B cell (primary cell): Measurements from ENCODE around the gene ATP11A. TPM values are rescaled to one million over a fixed set of nuclear protein-coding genes. Genes with fewer than 3 reads are reported as not detected.

Source experiments
- ATAC-seq: fragments of 200-7000 bp; cut with Tn5 transposase; one replicate; pipeline ENCODE4 v1.10.0; 2021; ENCODE audit warnings: low read depth, mild to moderate bottlenecking, moderate number of reproducible peaks, moderate library complexity
- CTCF ChIA-PET: fragments of 350-600 bp; sonication (Branson Sonifier 250); formaldehyde crosslinking; loops from one replicate; lab custom pipeline; 2021; ENCODE audit warnings: antibody characterized with exemption, inconsistent platforms; lab: Charles Lee
- POLR2A ChIA-PET: fragments of 350-600 bp; sonication (Branson Sonifier 250); formaldehyde crosslinking; loops from one replicate; lab custom pipeline; 2021; ENCODE audit warnings: antibody characterized with exemption; lab: Charles Lee
- DNase-seq: peaks from one replicate; pipeline ENCODE4 v3.0.0; 2013
- H2AFZ ChIP-seq: 2 replicates; pipeline ENCODE4 v1.6.1; 2012; ENCODE audit warnings: mild to moderate bottlenecking, low read depth, low read length; ENCODE audit not compliant: insufficient read depth, poor library complexity, severe bottlenecking
- H3K27ac ChIP-seq, 2 donors: 1 replicate in 1 of 2; 2 replicates in 1 of 2; pipeline ENCODE4 v1.5.1; 2012 to 2013; ENCODE audit warnings: low read length in 2 of 2, mild to moderate bottlenecking in 2 of 2, moderate library complexity in 1 of 2
- H3K27me3 ChIP-seq, 4 experiments: fragments of 200-600 bp in 1 of 4; sonication (generic) in 1 of 4; replicated peaks in 1 of 4; 1 replicate in 2 of 4; 2 replicates in 2 of 4; pipeline versions ENCODE4 v1.6.1 to v1.7.0; 2013 to 2016; ENCODE audit warnings: low read length in 3 of 4, mild to moderate bottlenecking in 2 of 4, mixed read lengths in 1 of 4, moderate library complexity in 1 of 4; ENCODE audit not compliant: insufficient read depth in 4 of 4, control insufficient read depth in 3 of 4; ENCODE audit errors: control extremely low read depth in 1 of 4
- H3K36me3 ChIP-seq, 2 experiments: replicated peaks in 1 of 2; 1 replicate in 1 of 2; 2 replicates in 1 of 2; pipeline versions ENCODE4 v1.6.1 to v1.7.1; 2013; ENCODE audit warnings: low read length in 1 of 2; ENCODE audit not compliant: insufficient read depth in 2 of 2, control insufficient read depth in 1 of 2; ENCODE audit errors: control extremely low read depth in 1 of 2, extremely low read depth in 1 of 2
- H3K4me1 ChIP-seq, 2 donors: fragments of 200-600 bp in 1 of 2; sonication (generic) in 1 of 2; 1 replicate in 1 of 2; 2 replicates in 1 of 2; pipeline versions ENCODE4 v1.5.1 to v1.6.1; 2013 to 2017; ENCODE audit warnings: low read length in 2 of 2; ENCODE audit not compliant: control insufficient read depth in 2 of 2, insufficient read depth in 2 of 2
- H3K4me2 ChIP-seq: replicated peaks from 2 replicates; pipeline ENCODE3; 2012; ENCODE audit warnings: mild to moderate bottlenecking, low read depth, low read length; ENCODE audit not compliant: poor library complexity, severe bottlenecking
- H3K4me3 ChIP-seq, 5 experiments: fragments of 200-600 bp in 1 of 5; sonication (generic) in 1 of 5; 1 replicate in 3 of 5; 2 replicates in 2 of 5; pipeline versions ENCODE4 v1.5.1 to v1.7.0; 2011 to 2016; ENCODE audit warnings: low read length in 4 of 5, mild to moderate bottlenecking in 4 of 5, low read depth in 2 of 5, control low read depth in 1 of 5, moderate library complexity in 1 of 5; ENCODE audit not compliant: insufficient read depth in 1 of 5; ENCODE audit errors: control extremely low read depth in 1 of 5, extremely low read depth in 1 of 5
- H3K79me2 ChIP-seq: fragments of 200-600 bp; sonication (generic); one replicate; pipeline ENCODE4 v1.6.0; 2016; ENCODE audit warnings: low read length; ENCODE audit not compliant: control insufficient read depth, insufficient read depth
- H3K9ac ChIP-seq: fragments of 200-600 bp; sonication (generic); 2 replicates; pipeline ENCODE4 v1.6.1; 2017; ENCODE audit warnings: mild to moderate bottlenecking, low read length, moderate library complexity
- H3K9me3 ChIP-seq, 3 donors: one replicate each; pipeline versions ENCODE4 v1.6.1 to v1.7.1; 2013; ENCODE audit warnings: low read length in 2 of 3; ENCODE audit not compliant: control insufficient read depth in 2 of 3, insufficient read depth in 1 of 3; ENCODE audit errors: control extremely low read depth in 1 of 3
- H4K20me1 ChIP-seq: 2 replicates; pipeline ENCODE4 v1.6.0; 2012; ENCODE audit warnings: mild to moderate bottlenecking, low read length; ENCODE audit not compliant: insufficient read depth, control insufficient read depth, poor library complexity, severe bottlenecking
- H3K27ac Mint-ChIP-seq: one replicate; pipeline ENCODE4 v1.8.0; 2021; ENCODE audit warnings: mixed read lengths
- H3K27me3 Mint-ChIP-seq: one replicate; pipeline ENCODE4 v1.8.0; 2021; ENCODE audit warnings: mixed read lengths
- H3K4me1 Mint-ChIP-seq: one replicate; pipeline ENCODE4 v1.8.0; 2021; ENCODE audit warnings: mixed read lengths
- H3K4me3 Mint-ChIP-seq: one replicate; pipeline ENCODE4 v1.8.0; 2021; ENCODE audit warnings: mixed read lengths
- H3K9me3 Mint-ChIP-seq: one replicate; pipeline ENCODE4 v1.8.0; 2022; ENCODE audit warnings: mixed read lengths; ENCODE audit not compliant: insufficient read depth
- EZH2 ChIP-seq: IDR thresholded peaks from 2 replicates; pipeline ENCODE4 v1.6.1; 2012; ENCODE audit warnings: borderline replicate concordance, low read depth, mild to moderate bottlenecking, moderate library complexity, low read length; ENCODE audit not compliant: insufficient read depth, poor library complexity, severe bottlenecking
- WGBS: methylation state at CpG from one replicate; pipeline ENCODE4 v1.1.5; 2013; ENCODE audit warnings: missing lambda C conversion rate; ENCODE audit not compliant: insufficient coverage; 5-methylcytosine and 5-hydroxymethylcytosine counted together
- intact Hi-C: fragments of 100-400 bp; cut with micrococcal nuclease; formaldehyde crosslinking; loops from one replicate; pipeline ENCODE4 v1.10.0; 2022
- polyA plus RNA-seq: library from polyadenylated mRNA; depleted of rRNA; stranded (reverse); fragments of >200 nt; gene quantifications from 2 replicates; pipeline ENCODE4 v1.2.3, GENCODE V29; 2012
- total RNA-seq, 2 donors: library from RNA; stranded (reverse); fragments of 120-200 nt in 1 of 2; gene quantifications; 1 replicate in 1 of 2; 2 replicates in 1 of 2; pipeline versions ENCODE4 v1.2.3 to v1.2.4, GENCODE V29; 2013 to 2022
- TF ChIP-seq, protein P1 (sequence below): fragments of 200-600 bp; IDR thresholded peaks from one replicate; pipeline ENCODE4 v1.8.0; 2022; ENCODE audit warnings: antibody characterized with exemption, mild to moderate bottlenecking

ATP11A gene
- total and polyA plus RNA-seq, 2 donors (not counting 1 experiment from before 2014, with no cell fraction given) = 36.9 to 60.3 TPM

DNA sequence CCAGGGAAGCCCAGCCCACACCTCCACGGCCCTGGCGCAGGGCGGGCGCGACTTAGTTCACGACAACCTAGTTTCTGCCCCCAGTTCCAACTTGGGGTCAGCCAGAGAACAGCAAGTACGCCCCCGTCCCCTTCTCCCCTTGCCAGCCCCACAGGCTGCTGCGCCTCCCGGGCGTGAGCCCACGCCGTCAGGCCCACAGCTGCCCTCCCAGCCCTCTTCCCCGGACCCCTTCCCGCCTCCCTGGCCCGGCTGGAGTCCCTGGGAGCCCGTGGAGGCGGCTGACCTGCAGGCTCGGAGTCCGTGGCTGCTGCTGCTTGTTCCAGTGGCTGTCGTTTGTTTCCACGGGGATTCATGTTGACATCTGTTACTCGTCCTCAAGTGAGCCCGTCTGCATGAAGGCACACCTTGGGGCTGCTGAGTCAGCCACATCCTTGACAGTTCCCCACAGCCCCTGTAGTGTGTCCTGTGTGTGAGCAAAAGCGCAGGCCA, 86.0 kb downstream of the ATP11A start:
- Histone ChIP-seq H3K27me3 (no peaks in the 10 kb centered on the region), H2AFZ (no peak overlapping the region), H3K36me3 (no peaks in the 10 kb centered on the region), H3K79me2 (peaks cover 8% of the 10 kb centered on the region), H3K9ac (no peak overlapping the region), H4K20me1 (no peaks in the 10 kb centered on the region), H3K9me3 (no peaks in the 10 kb centered on the region), H3K4me3 (no peak overlapping the region), H3K4me1 (no peaks in the 10 kb centered on the region), H3K27ac (no peak overlapping the region), H3K4me2 (no peak overlapping the region)
- Mint-ChIP-seq H3K4me1 (no peaks in the 10 kb centered on the region), H3K9me3 (no peaks in the 10 kb centered on the region), H3K4me3 (no peak overlapping the region), H3K27ac (no peak overlapping the region), H3K27me3 (no peaks in the 10 kb centered on the region)
- no peak for DNase-seq
- no peak for ATAC-seq
- 95% methylated on average over 25 of the region's 25 CpGs for WGBS
- intact Hi-C loops = no loop called here
- TF ChIP-seq, protein P1, sequence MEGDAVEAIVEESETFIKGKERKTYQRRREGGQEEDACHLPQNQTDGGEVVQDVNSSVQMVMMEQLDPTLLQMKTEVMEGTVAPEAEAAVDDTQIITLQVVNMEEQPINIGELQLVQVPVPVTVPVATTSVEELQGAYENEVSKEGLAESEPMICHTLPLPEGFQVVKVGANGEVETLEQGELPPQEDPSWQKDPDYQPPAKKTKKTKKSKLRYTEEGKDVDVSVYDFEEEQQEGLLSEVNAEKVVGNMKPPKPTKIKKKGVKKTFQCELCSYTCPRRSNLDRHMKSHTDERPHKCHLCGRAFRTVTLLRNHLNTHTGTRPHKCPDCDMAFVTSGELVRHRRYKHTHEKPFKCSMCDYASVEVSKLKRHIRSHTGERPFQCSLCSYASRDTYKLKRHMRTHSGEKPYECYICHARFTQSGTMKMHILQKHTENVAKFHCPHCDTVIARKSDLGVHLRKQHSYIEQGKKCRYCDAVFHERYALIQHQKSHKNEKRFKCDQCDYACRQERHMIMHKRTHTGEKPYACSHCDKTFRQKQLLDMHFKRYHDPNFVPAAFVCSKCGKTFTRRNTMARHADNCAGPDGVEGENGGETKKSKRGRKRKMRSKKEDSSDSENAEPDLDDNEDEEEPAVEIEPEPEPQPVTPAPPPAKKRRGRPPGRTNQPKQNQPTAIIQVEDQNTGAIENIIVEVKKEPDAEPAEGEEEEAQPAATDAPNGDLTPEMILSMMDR = no peak
- no peak for TF ChIP-seq EZH2
- ChIA-PET CTCF (no interaction called here), POLR2A (no interaction called here)

DNA sequence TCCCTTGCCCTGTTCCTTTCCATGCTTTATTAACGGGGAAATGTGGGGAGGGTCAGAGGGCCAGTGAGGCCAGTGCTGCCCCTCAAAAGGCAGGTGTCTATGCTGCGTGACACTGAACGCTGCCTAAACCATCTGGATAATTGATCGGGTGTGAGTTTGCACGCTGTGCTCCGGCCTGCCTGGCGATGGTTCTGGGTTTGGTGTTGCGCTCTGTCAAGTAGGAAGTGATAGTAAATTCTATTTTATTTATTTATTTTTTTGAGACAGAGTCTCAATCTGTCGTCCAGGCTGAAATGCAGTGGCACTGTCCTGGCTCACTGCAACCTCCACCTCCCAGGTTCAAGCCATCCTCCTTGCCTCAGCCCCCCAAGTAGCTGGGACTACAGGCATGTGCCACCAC, 86.5 kb downstream of the ATP11A start:
- Mint-ChIP-seq H3K4me1 (no peaks in the 10 kb centered on the region), H3K27ac (no peak overlapping the region), H3K9me3 (no peaks in the 10 kb centered on the region), H3K27me3 (no peaks in the 10 kb centered on the region), H3K4me3 (no peak overlapping the region)
- peaks cover 4% of the 10 kb centered on the region for H3K79me2 ChIP-seq
- ChIA-PET CTCF (no interaction called here), POLR2A (no interaction called here)
- no peaks in the 10 kb centered on the region for H3K9me3 ChIP-seq
- no peaks in the 10 kb centered on the region for H3K4me1 ChIP-seq
- no peak overlapping the region for H3K27ac ChIP-seq
- ATAC-seq (no peak), DNase-seq (no peak)
- intact Hi-C loops = no loop called here
- no peaks in the 10 kb centered on the region for H3K27me3 ChIP-seq
- no peaks in the 10 kb centered on the region for H4K20me1 ChIP-seq
- no peak overlapping the region for H2AFZ ChIP-seq
- no peak overlapping the region for H3K9ac ChIP-seq
- H3K4me3 ChIP-seq = no peak overlapping the region
- H3K4me2 ChIP-seq = no peak overlapping the region
- H3K36me3 ChIP-seq = no peaks in the 10 kb centered on the region
- no peak for TF ChIP-seq EZH2
- TF ChIP-seq, protein P1 = no peak
- 100% methylated on average over 3 of the region's 9 CpGs for WGBS
